ES-I3 (cell line): Measurements from ENCODE around the gene TBX1.

Experiments
- H3K36me3 ChIP-seq: 2 replicates; pipeline ENCODE4 v1.6.1; 2013; ENCODE audit warnings: mild to moderate bottlenecking, low read length, control low read depth, moderate library complexity; ENCODE audit not compliant: insufficient read depth
- H3K4me1 ChIP-seq: 2 replicates; pipeline ENCODE4 v1.6.1; 2013; ENCODE audit warnings: mild to moderate bottlenecking, control low read depth, low read length; ENCODE audit not compliant: insufficient read depth
- H3K9ac ChIP-seq: 2 replicates; pipeline ENCODE4 v1.6.1; 2013; ENCODE audit warnings: low read depth, mild to moderate bottlenecking, low read length, moderate library complexity
- H3K9me3 ChIP-seq: 2 replicates; pipeline ENCODE4 v1.6.1; 2013; ENCODE audit warnings: mild to moderate bottlenecking, low read length, moderate library complexity; ENCODE audit not compliant: control insufficient read depth, insufficient read depth

Gene TBX1

GRCh38 chr22:19815093-19815822, 54.7 kb downstream of the TBX1 start:
- no peaks in the 10 kb centered on the region for H3K36me3 ChIP-seq
- no peak overlapping the region for H3K9ac ChIP-seq
- no peaks in the 10 kb centered on the region for H3K9me3 ChIP-seq
- H3K4me1 ChIP-seq = no peaks in the 10 kb centered on the region

DNA sequence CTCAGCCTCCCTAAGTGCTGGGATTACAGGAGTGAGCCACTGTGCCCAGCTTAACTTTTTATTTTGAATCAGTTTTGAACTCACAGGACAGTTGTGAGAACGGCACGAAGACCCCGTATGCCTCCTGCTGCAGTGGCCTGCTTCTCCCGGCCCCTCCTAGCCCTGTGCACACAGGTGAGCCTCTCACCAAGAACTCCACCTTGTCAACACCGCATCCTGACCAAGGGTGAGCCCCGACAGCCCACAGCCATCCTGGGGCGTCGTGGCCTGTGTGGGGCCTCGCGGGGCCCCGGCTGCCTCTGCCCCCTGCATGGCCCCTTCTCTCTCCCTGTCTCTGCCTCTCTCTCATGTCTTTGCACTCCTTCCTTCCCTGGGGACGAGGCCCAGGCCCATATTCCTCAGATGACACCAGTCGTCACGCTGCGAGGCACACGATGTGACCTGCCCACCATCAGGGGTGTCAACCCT, 55.3 kb downstream of the TBX1 start:
- H3K9me3 ChIP-seq = no peaks in the 10 kb centered on the region
- no peaks in the 10 kb centered on the region for H3K36me3 ChIP-seq
- H3K9ac ChIP-seq = no peak overlapping the region
- no peaks in the 10 kb centered on the region for H3K4me1 ChIP-seq

DNA sequence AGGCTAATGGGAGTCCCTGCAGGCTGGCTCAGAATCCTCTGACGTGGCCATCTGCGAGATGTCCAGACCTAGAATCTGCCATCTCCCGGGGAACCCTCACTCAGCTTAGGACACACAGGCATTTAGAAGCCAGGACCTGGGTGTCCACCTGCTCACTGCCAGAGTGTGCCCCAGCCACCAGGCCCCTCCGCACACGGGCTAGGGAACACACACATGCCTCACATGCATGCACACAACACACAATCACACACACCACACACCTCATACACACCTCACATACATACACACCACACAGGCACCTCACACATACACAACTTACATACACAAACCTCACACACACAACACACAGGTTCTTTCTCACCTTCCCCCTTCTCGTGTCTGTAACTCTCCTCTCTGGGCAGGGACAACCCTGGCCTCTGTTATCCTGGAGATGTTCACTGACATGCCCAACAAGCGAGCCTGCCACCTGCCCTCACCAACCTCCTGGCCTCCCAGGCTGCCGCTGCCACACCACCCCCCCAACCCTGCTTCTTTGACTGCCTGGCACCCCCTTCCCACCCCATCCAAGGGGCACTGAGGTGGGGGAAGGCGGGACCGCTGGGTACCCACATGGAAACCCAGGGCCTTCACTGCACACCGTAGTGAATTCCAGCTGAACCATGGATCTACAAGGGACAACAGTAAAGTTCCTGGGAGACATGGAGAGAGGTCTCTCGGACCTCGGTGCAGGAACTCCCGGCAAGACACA, 56.0 kb downstream of the TBX1 start:
- H3K9me3 ChIP-seq = no peaks in the 10 kb centered on the region
- no peak overlapping the region for H3K9ac ChIP-seq
- no peaks in the 10 kb centered on the region for H3K4me1 ChIP-seq
- no peaks in the 10 kb centered on the region for H3K36me3 ChIP-seq
